ENCODE results near the gene HOGA1. TPM values are rescaled to one million over a fixed set of nuclear protein-coding genes. Genes with fewer than 3 reads are reported as not detected.

Gene HOGA1
- total and polyA plus RNA-seq, 2 of the 13 experiments (the other 11 are each of a cell fraction or from before 2014, with no cell fraction given): 7.6 to 19.5 TPM

GRCh38 chr10:97570789-97571471, 13.3 kb upstream of the HOGA1 start:
- Histone ChIP-seq H2AFZ (ENCODE audit: low read length) (no peak overlapping the region), H3K4me3 (replicated peaks in 1 of 3; ENCODE audit: insufficient read depth in 1 of 3, low read depth in 2 of 3, low read length in 3 of 3) (no peak overlapping the region), H4K20me1 (ENCODE audit: insufficient read depth, low read length) (no peaks in the 10 kb centered on the region), H3K79me2 (ENCODE audit: insufficient read depth, low read length) (no peaks in the 10 kb centered on the region), H3K4me1 (ENCODE audit: insufficient read depth, low read length) (peaks cover 15% of the 10 kb centered on the region), H3K27ac (ENCODE audit: extremely low read length, insufficient read depth, low read length) (no peak overlapping the region), H3K9ac (ENCODE audit: insufficient read depth, low read depth, low read length) (no peak overlapping the region), H3K27me3 (ENCODE audit: control insufficient read depth in 1 of 2, insufficient read depth in 2 of 2, low read length in 2 of 2) (no peaks in the 10 kb centered on the region), H3K4me2 (ENCODE audit: low read depth, low read length) (no peak overlapping the region), H3K9me3 (ENCODE audit: low read length) (no peaks in the 10 kb centered on the region), H3K36me3 (replicated peaks in 1 of 2; ENCODE audit: control insufficient read depth in 1 of 2, insufficient read depth in 2 of 2, low read length in 2 of 2) (peaks cover 3 to 8% of the 10 kb centered on the region in 2 experiments; a peak in 3 of 5 replicates)
- no peak for DNase-seq (ENCODE audit: low spot score)
- CTCF ChIA-PET (ENCODE audit: low intra/inter-chr PET ratio, low total read pairs): interaction anchor here (2.7 kb wide), 1 partner anchor 42 kb away, joined by 46 read pairs; no protein-coding TSS in a partner anchor
- in situ Hi-C loops (cut with HindIII; ENCODE audit: extremely low pct_ligation_motif_present, low pct_unique_long_range_greater_than_20kb): loop anchor here (5.0 kb wide), 1 partner anchor 41 kb away; no protein-coding TSS in a partner anchor
- ATAC-seq: no peak
- no CpG with 5 or more reads among the region's 5 CpGs for WGBS (ENCODE audit: low lambda C conversion rate)
- no peak for FAIRE-seq
- intact Hi-C loops (cut with micrococcal nuclease; ENCODE audit: unreplicated experiment): no loop called here
- no TSS peak for BruUV-seq (replicated peaks)
- POLR2A ChIA-PET: interaction anchor here (1.9 kb wide), 1 partner anchor 14 kb away, joined by 8 read pairs; the partner anchor contains the start of gene HOGA1
- TF ChIP-seq, protein P1, sequence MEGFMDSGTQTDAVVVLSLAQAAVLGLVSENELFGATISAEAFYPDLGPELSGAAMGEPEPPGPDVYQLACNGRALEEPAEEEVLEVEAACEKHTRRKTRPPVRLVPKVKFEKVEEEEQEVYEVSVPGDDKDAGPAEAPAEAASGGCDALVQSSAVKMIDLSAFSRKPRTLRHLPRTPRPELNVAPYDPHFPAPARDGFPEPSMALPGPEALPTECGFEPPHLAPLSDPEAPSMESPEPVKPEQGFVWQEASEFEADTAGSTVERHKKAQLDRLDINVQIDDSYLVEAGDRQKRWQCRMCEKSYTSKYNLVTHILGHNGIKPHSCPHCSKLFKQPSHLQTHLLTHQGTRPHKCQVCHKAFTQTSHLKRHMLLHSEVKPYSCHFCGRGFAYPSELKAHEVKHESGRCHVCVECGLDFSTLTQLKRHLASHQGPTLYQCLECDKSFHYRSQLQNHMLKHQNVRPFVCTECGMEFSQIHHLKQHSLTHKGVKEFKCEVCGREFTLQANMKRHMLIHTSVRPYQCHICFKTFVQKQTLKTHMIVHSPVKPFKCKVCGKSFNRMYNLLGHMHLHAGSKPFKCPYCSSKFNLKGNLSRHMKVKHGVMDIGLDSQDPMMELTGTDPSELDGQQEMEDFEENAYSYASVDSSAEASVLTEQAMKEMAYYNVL (CRISPR knock-in tag; IDR thresholded peaks at IDR 0.05; ENCODE audit: borderline replicate concordance): no peak
- TF ChIP-seq KAT7 (CRISPR knock-in tag; IDR thresholded peaks at IDR 0.05; ENCODE audit: borderline replicate concordance) (no peak), MTA3 (CRISPR knock-in tag; IDR thresholded peaks at IDR 0.05) (no peak), ZNF354B (CRISPR knock-in tag; IDR thresholded peaks at IDR 0.05) (no peak), KLF15 (CRISPR knock-in tag; IDR thresholded peaks at IDR 0.05; ENCODE audit: borderline replicate concordance) (no peak), NFATC3 (CRISPR knock-in tag; IDR thresholded peaks at IDR 0.05) (no peak), BORCS8-MEF2B (CRISPR knock-in tag; IDR thresholded peaks at IDR 0.05) (no peak), RFXANK (CRISPR knock-in tag; IDR thresholded peaks at IDR 0.05) (no peak), ZBTB3 (CRISPR knock-in tag; IDR thresholded peaks at IDR 0.05; ENCODE audit: borderline replicate concordance, low read depth) (no peak), ZNF691 (CRISPR knock-in tag; IDR thresholded peaks at IDR 0.05; ENCODE audit: borderline replicate concordance, low read depth) (no peak), TRIM24 (CRISPR knock-in tag; IDR thresholded peaks at IDR 0.05) (no peak), ZNF543 (CRISPR knock-in tag; IDR thresholded peaks at IDR 0.05) (no peak), ZNF142 (CRISPR knock-in tag; IDR thresholded peaks at IDR 0.05) (no peak), RFX5 (IDR thresholded peaks at IDR 0.05; ENCODE audit: low read depth, low read length) (no peak), MIER2 (CRISPR knock-in tag; IDR thresholded peaks at IDR 0.05) (no peak), TCF7 (IDR thresholded peaks at IDR 0.05; ENCODE audit: low read depth) (no peak)

All from HepG2 (cell line).